Central memory CD8-positive, alpha-beta T cell (primary cell): ENCODE data around the gene APBB2.

Experiments
- ATAC-seq: fragments of 150-1000 bp; cut with Tn5 transposase; replicated peaks from 2 replicates; pipeline ENCODE4 v1.10.0; 2022; ENCODE audit warnings: mild to moderate bottlenecking, moderate FRiP score, moderate number of reproducible peaks; ENCODE audit not compliant: poor library complexity, severe bottlenecking; ENCODE audit errors: extremely low read depth
- DNase-seq, 2 donors: peaks; one replicate each; pipeline ENCODE4 v3.0.0; 2021; ENCODE audit warnings: low spot score in 2 of 2
- H3K27ac Mint-ChIP-seq: one replicate; pipeline ENCODE4 v1.8.0; 2022; ENCODE audit warnings: low read depth, mild to moderate bottlenecking, moderate library complexity, mixed read lengths
- H3K27me3 Mint-ChIP-seq: one replicate; pipeline ENCODE4 v1.8.0; 2022; ENCODE audit warnings: mixed read lengths
- H3K36me3 Mint-ChIP-seq: one replicate; pipeline ENCODE4 v1.8.0; 2022; ENCODE audit warnings: mild to moderate bottlenecking, moderate library complexity, mixed read lengths; ENCODE audit not compliant: insufficient read depth
- H3K4me1 Mint-ChIP-seq: one replicate; pipeline ENCODE4 v1.8.0; 2022; ENCODE audit warnings: mixed read lengths
- H3K4me3 Mint-ChIP-seq: one replicate; pipeline ENCODE4 v1.8.0; 2022; ENCODE audit warnings: mild to moderate bottlenecking, moderate library complexity, mixed read lengths
- H3K9me3 Mint-ChIP-seq: one replicate; pipeline ENCODE4 v1.8.0; 2022; ENCODE audit warnings: mixed read lengths

Gene APBB2

GRCh38 chr4:41146716-41147506, 67.4 kb downstream of the APBB2 start:
- H3K36me3 Mint-ChIP-seq, result no peaks in the 10 kb centered on the region
- DNase-seq (no peak), ATAC-seq (no peak)
- H3K4me1 Mint-ChIP-seq, result no peaks in the 10 kb centered on the region
- H3K27me3 Mint-ChIP-seq, result no peaks in the 10 kb centered on the region
- no peaks in the 10 kb centered on the region for H3K9me3 Mint-ChIP-seq
- H3K4me3 Mint-ChIP-seq, result no peak overlapping the region
- no peak overlapping the region for H3K27ac Mint-ChIP-seq

- no peak for ATAC-seq
- H3K27ac Mint-ChIP-seq, result no peak overlapping the region
- DNase-seq, result no peak
Observed at GRCh38 chr4:41146196-41146595, 68.1 kb downstream of the APBB2 start.

GRCh38 chr4:41145571-41146078, 68.7 kb downstream of the APBB2 start:
- DNase-seq (no peak), ATAC-seq (no peak)
- Mint-ChIP-seq H3K27ac (no peak overlapping the region), H3K4me1 (no peaks in the 10 kb centered on the region), H3K9me3 (no peaks in the 10 kb centered on the region), H3K4me3 (no peak overlapping the region), H3K27me3 (no peaks in the 10 kb centered on the region), H3K36me3 (no peaks in the 10 kb centered on the region)

More at GRCh38 chr4:41146196-41146595, 68.1 kb downstream of the APBB2 start:
- Mint-ChIP-seq H3K4me1 (no peaks in the 10 kb centered on the region), H3K9me3 (no peaks in the 10 kb centered on the region), H3K27me3 (no peaks in the 10 kb centered on the region), H3K36me3 (no peaks in the 10 kb centered on the region), H3K4me3 (no peak overlapping the region)

GRCh38 chr4:41144812-41145211, 69.5 kb downstream of the APBB2 start:
- no peaks in the 10 kb centered on the region for H3K9me3 Mint-ChIP-seq
- no peaks in the 10 kb centered on the region for H3K36me3 Mint-ChIP-seq
- no peak overlapping the region for H3K4me3 Mint-ChIP-seq
- no peaks in the 10 kb centered on the region for H3K4me1 Mint-ChIP-seq
- no peak overlapping the region for H3K27ac Mint-ChIP-seq
- ATAC-seq (no peak), DNase-seq (no peak)
- H3K27me3 Mint-ChIP-seq, result no peaks in the 10 kb centered on the region

GRCh38 chr4:41144040-41144379, 70.3 kb downstream of the APBB2 start:
- H3K9me3 Mint-ChIP-seq, result no peaks in the 10 kb centered on the region
- DNase-seq (no peak), ATAC-seq (no peak)
- H3K4me3 Mint-ChIP-seq, result no peak overlapping the region
- H3K4me1 Mint-ChIP-seq, result no peaks in the 10 kb centered on the region
- no peaks in the 10 kb centered on the region for H3K27me3 Mint-ChIP-seq
- no peak overlapping the region for H3K27ac Mint-ChIP-seq
- H3K36me3 Mint-ChIP-seq, result no peaks in the 10 kb centered on the region

GRCh38 chr4:41143311-41144039, 70.9 kb downstream of the APBB2 start:
- Mint-ChIP-seq H3K4me3 (no peak overlapping the region), H3K4me1 (no peaks in the 10 kb centered on the region), H3K9me3 (no peaks in the 10 kb centered on the region), H3K27ac (no peak overlapping the region), H3K27me3 (no peaks in the 10 kb centered on the region), H3K36me3 (no peaks in the 10 kb centered on the region)
- ATAC-seq (no peak), DNase-seq (no peak)

GRCh38 chr4:41142376-41143310, 71.7 kb downstream of the APBB2 start:
- Mint-ChIP-seq H3K4me3 (no peak overlapping the region), H3K27ac (no peak overlapping the region), H3K36me3 (no peaks in the 10 kb centered on the region), H3K9me3 (no peaks in the 10 kb centered on the region), H3K27me3 (no peaks in the 10 kb centered on the region), H3K4me1 (no peaks in the 10 kb centered on the region)
- DNase-seq (no peak), ATAC-seq (no peak)

GRCh38 chr4:41141900-41142299, 72.4 kb downstream of the APBB2 start:
- DNase-seq (no peak), ATAC-seq (no peak)
- H3K4me3 Mint-ChIP-seq, result no peak overlapping the region
- no peaks in the 10 kb centered on the region for H3K36me3 Mint-ChIP-seq
- no peak overlapping the region for H3K27ac Mint-ChIP-seq
- no peaks in the 10 kb centered on the region for H3K4me1 Mint-ChIP-seq
- no peaks in the 10 kb centered on the region for H3K27me3 Mint-ChIP-seq
- H3K9me3 Mint-ChIP-seq, result no peaks in the 10 kb centered on the region

- ATAC-seq, result no peak
- Mint-ChIP-seq H3K36me3 (no peaks in the 10 kb centered on the region), H3K4me1 (no peaks in the 10 kb centered on the region), H3K27ac (no peak overlapping the region), H3K9me3 (no peaks in the 10 kb centered on the region), H3K27me3 (no peaks in the 10 kb centered on the region), H3K4me3 (no peak overlapping the region)
- no peak for DNase-seq
Observed at GRCh38 chr4:41140410-41140809, 73.9 kb downstream of the APBB2 start.

- Mint-ChIP-seq H3K4me3 (no peak overlapping the region), H3K9me3 (no peaks in the 10 kb centered on the region), H3K36me3 (peaks cover 1% of the 10 kb centered on the region), H3K27ac (no peak overlapping the region), H3K27me3 (no peaks in the 10 kb centered on the region), H3K4me1 (no peaks in the 10 kb centered on the region)
- DNase-seq (no peak), ATAC-seq (no peak)
Observed at GRCh38 chr4:41137879-41138278, 76.5 kb downstream of the APBB2 start.

- no peaks in the 10 kb centered on the region for H3K9me3 Mint-ChIP-seq
- peaks cover 1% of the 10 kb centered on the region for H3K36me3 Mint-ChIP-seq
- no peak overlapping the region for H3K4me3 Mint-ChIP-seq
- H3K4me1 Mint-ChIP-seq, result no peaks in the 10 kb centered on the region
- DNase-seq, result no peak
- ATAC-seq, result no peak
- no peaks in the 10 kb centered on the region for H3K27me3 Mint-ChIP-seq
- H3K27ac Mint-ChIP-seq, result no peak overlapping the region
Observed at GRCh38 chr4:41136456-41136855, 77.9 kb downstream of the APBB2 start.

GRCh38 chr4:41135801-41136200, 78.5 kb downstream of the APBB2 start:
- Mint-ChIP-seq H3K9me3 (no peaks in the 10 kb centered on the region), H3K27ac (no peak overlapping the region), H3K27me3 (no peaks in the 10 kb centered on the region), H3K4me1 (no peaks in the 10 kb centered on the region), H3K4me3 (no peak overlapping the region), H3K36me3 (peaks cover 1% of the 10 kb centered on the region)
- DNase-seq, result no peak
- no peak for ATAC-seq
